Heart left ventricle (tissue), 13 donors: ENCODE measurements around the gene MESP2.

ENCODE experiments used
- POLR2A ChIP-seq, 2 donors: fragments of 450-650 bp; IDR thresholded peaks; one replicate each; pipeline ENCODE4 v1.6.1; 2017; ENCODE audit warnings: antibody characterized with exemption in 2 of 2, mild to moderate bottlenecking in 2 of 2, moderate library complexity in 2 of 2
- TF ChIP-seq, protein P1 (sequence below), 12 donors: fragments of 200-600 bp; sonication (generic) in 4 of 12; IDR thresholded peaks; one replicate each; pipeline versions ENCODE4 v1.5.0 to v1.8.0; 2018 to 2022; ENCODE audit warnings: antibody characterized with exemption in 12 of 12, mild to moderate bottlenecking in 5 of 12
- donor health status: ischemic (EF 13 %, LVEDD 7.1; RV severe dilation, severe dysfunction).
- donor health status: DM: no; HTN: yes; CAD: no.
- donor health status: DM: no; HTN: no; CAD: no.
- donor health status: ischemic (EF 25% LVEDD 6.9; RV normal size, moderate dysfunction).
- donor health status: ischemic (EF 25% LVEDD 5.7; RV mildly dilated, moderate dysfunction).
- donor health status: ischemic (EF 35%, LVEDD 5.7; RV mildly dilated, moderate dysfunction).
- donor health status: nonischemic (EF 11% LVEDD 7.7; RV severe dilation, severe dysfunction).
- donor health status: DM: yes; HTN: yes; CAD: no.
- donor health status: PGD.
- donor health status: ischemic (EF 29% LVEDD 5.4; RV normal size, mild dysfunction).
- donor health status: nonischemic (EF 23%, LVEDD 6.1; RV moderate dilation, normal function).

DNA sequence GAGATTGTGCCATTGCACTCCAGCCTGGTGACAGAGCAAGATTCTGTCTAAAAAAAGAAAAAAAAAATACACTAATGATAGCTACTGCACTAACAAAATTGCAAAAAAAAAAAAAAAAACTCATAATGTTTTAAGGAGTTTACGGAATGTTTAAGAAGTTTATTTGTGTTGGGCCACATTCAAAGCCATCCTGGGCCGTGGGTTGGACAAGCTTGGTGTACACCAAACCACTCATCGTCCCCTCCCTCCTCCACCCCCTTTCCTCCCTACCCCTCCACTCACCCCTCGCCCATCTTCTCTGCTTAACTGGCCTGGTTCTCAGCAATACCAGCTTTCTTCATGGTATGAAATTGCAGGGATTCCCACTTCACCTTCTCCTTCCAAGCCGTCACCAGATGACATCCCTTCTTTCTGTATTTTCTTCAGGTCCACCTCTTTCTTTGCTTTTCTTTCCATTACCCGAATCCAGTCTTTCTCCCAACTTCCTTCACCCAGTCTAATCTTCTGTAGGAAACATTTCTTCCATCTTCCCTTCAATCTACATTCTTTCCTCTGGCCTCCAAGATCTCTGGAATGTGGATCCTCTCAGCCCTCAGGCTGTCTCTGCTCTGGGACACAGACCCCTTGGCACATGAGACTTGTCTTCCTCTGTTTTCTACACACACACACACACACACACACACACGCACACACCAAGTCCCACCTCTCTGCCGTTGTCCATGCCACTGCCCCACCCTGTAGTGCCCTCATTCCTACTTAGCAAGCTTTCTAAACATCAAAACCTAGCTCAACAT is 21.6 kb upstream of the MESP2 start:
- TF ChIP-seq, protein P1, sequence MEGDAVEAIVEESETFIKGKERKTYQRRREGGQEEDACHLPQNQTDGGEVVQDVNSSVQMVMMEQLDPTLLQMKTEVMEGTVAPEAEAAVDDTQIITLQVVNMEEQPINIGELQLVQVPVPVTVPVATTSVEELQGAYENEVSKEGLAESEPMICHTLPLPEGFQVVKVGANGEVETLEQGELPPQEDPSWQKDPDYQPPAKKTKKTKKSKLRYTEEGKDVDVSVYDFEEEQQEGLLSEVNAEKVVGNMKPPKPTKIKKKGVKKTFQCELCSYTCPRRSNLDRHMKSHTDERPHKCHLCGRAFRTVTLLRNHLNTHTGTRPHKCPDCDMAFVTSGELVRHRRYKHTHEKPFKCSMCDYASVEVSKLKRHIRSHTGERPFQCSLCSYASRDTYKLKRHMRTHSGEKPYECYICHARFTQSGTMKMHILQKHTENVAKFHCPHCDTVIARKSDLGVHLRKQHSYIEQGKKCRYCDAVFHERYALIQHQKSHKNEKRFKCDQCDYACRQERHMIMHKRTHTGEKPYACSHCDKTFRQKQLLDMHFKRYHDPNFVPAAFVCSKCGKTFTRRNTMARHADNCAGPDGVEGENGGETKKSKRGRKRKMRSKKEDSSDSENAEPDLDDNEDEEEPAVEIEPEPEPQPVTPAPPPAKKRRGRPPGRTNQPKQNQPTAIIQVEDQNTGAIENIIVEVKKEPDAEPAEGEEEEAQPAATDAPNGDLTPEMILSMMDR (IDR thresholded peaks at IDR 0.05) = no peak
- no peak for TF ChIP-seq POLR2A (IDR thresholded peaks at IDR 0.05)
